Measurements from ENCODE around the gene SERPINB12.

Gene SERPINB12

GRCh38 chr18:63542069-63542468 is at the start of gene SERPINB12:
TSS of gene SERPINB12 (plus strand) at chr18:63542369. CDS start at chr18:63556160, 13,791 bp downstream.
- no peak for DNase-seq

- no peak for DNase-seq
Observed at GRCh38 chr18:63492851-63493250, 49.3 kb upstream of the SERPINB12 start.

- DNase-seq = no peak
Observed at GRCh38 chr18:63495675-63496074, 46.5 kb upstream of the SERPINB12 start.

- no peak for DNase-seq
Observed at GRCh38 chr18:63505566-63506335, 36.4 kb upstream of the SERPINB12 start.

- no peak for DNase-seq
Observed at GRCh38 chr18:63506336-63506646, 35.9 kb upstream of the SERPINB12 start.

GRCh38 chr18:63508596-63508995 is 33.6 kb upstream of the SERPINB12 start:
- DNase-seq = no peak

- DNase-seq = no peak
Observed at GRCh38 chr18:63511285-63511684, 30.9 kb upstream of the SERPINB12 start.

- DNase-seq = no peak
Observed at GRCh38 chr18:63514326-63514725, 27.8 kb upstream of the SERPINB12 start.

GRCh38 chr18:63514888-63515678 is 27.1 kb upstream of the SERPINB12 start:
- DNase-seq = no peak

- DNase-seq = no peak
Observed at GRCh38 chr18:63515801-63516200, 26.4 kb upstream of the SERPINB12 start.

- peak; percentile 54 for DNase-seq
Observed at GRCh38 chr18:63518178-63519012, 23.8 kb upstream of the SERPINB12 start.

GRCh38 chr18:63520053-63520685 is 22.0 kb upstream of the SERPINB12 start:
- no peak for DNase-seq

GRCh38 chr18:63523660-63524059 is 18.5 kb upstream of the SERPINB12 start:
- no peak for DNase-seq

GRCh38 chr18:63527251-63527650 is 14.9 kb upstream of the SERPINB12 start:
- DNase-seq = no peak

GRCh38 chr18:63528863-63529492 is 13.2 kb upstream of the SERPINB12 start:
- no peak for DNase-seq

GRCh38 chr18:63532471-63532870 is 9.7 kb upstream of the SERPINB12 start:
- no peak for DNase-seq

- DNase-seq = no peak
Observed at GRCh38 chr18:63534615-63535014, 7.6 kb upstream of the SERPINB12 start.

GRCh38 chr18:63539904-63540510 is 2.2 kb upstream of the SERPINB12 start:
- no peak for DNase-seq

- no peak for DNase-seq
Observed at GRCh38 chr18:63544017-63544416, 1.8 kb downstream of the SERPINB12 start.

- no peak for DNase-seq
Observed at GRCh38 chr18:63545000-63545399, 2.8 kb downstream of the SERPINB12 start.

GRCh38 chr18:63550068-63550467 is 7.9 kb downstream of the SERPINB12 start:
- DNase-seq = no peak

GRCh38 chr18:63551769-63552168 is 9.6 kb downstream of the SERPINB12 start:
- DNase-seq = no peak

Measured in NCI-H187 treated with DMSO at 0.1 percent for 48 hours (cell line).